Vagina (tissue), 2 donors: ENCODE data around the gene ALDH3A1.

Experiments
- CTCF ChIP-seq, 3 experiments: fragments of 450-650 bp in 2 of 3; fragments of 200-600 bp in 1 of 3; sonication (generic) in 1 of 3; IDR thresholded peaks; one replicate each; pipeline ENCODE4 v1.5.1; 2017 to 2019; ENCODE audit warnings: antibody characterized with exemption in 3 of 3, mild to moderate bottlenecking in 2 of 3, moderate library complexity in 2 of 3
- POLR2A ChIP-seq, 2 donors: fragments of 450-650 bp; IDR thresholded peaks; one replicate each; pipeline ENCODE4 v1.6.1; 2017; ENCODE audit warnings: antibody characterized with exemption in 2 of 2, mild to moderate bottlenecking in 2 of 2, moderate library complexity in 2 of 2
- POLR2AphosphoS5 ChIP-seq, 2 donors: sonication (generic); formaldehyde crosslinking; IDR thresholded peaks; one replicate each; pipeline ENCODE4 v1.9.0; 2017; ENCODE audit warnings: antibody characterized with exemption in 2 of 2, mild to moderate bottlenecking in 2 of 2, low read depth in 1 of 2; ENCODE audit not compliant: insufficient read depth in 1 of 2

- no peak for TF ChIP-seq POLR2A (IDR thresholded peaks at IDR 0.05)
- TF ChIP-seq CTCF (IDR thresholded peaks at IDR 0.05): no peak
- no peak for TF ChIP-seq POLR2AphosphoS5 (IDR thresholded peaks at IDR 0.05; ENCODE audit: insufficient read depth in 1 of 2, low read depth in 1 of 2)
Observed at GRCh38 chr17:19773534-19773933, 25.4 kb upstream of the ALDH3A1 start.
